ENCODE data around the gene FOXP1. TPM values are rescaled to one million over a fixed set of nuclear protein-coding genes. Genes with fewer than 3 reads are reported as not detected.

Gene FOXP1
- total RNA-seq, 4 donors from 2014 or later, result 13.2 to 46.6 (median 29.2) TPM

DNA sequence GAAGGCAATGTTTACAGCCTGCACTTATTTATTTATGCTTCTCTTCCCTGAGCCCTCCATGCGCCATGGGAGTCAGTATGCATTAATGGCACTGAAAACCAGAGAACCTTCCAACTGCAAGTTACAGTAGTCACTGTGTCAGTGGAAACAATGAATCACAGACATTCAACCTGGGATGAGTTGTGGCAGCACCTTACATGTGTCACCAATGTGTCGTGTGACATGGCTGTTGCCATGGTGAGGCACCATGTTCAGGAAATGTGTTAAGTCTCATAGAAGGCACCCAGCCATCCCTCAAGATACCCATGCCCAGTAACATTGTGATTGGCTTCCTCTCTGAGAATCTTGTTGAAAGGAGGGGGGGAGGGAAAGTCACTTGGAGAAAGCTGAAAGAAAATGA, 105.0 kb downstream of the FOXP1 start:
- H3K27me3 ChIP-seq, result no peaks in the 10 kb centered on the region
- no peak for TF ChIP-seq POLR2A (IDR thresholded peaks at IDR 0.05)
- TF ChIP-seq, protein P1, sequence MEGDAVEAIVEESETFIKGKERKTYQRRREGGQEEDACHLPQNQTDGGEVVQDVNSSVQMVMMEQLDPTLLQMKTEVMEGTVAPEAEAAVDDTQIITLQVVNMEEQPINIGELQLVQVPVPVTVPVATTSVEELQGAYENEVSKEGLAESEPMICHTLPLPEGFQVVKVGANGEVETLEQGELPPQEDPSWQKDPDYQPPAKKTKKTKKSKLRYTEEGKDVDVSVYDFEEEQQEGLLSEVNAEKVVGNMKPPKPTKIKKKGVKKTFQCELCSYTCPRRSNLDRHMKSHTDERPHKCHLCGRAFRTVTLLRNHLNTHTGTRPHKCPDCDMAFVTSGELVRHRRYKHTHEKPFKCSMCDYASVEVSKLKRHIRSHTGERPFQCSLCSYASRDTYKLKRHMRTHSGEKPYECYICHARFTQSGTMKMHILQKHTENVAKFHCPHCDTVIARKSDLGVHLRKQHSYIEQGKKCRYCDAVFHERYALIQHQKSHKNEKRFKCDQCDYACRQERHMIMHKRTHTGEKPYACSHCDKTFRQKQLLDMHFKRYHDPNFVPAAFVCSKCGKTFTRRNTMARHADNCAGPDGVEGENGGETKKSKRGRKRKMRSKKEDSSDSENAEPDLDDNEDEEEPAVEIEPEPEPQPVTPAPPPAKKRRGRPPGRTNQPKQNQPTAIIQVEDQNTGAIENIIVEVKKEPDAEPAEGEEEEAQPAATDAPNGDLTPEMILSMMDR (IDR thresholded peaks at IDR 0.05 in 4 of 5, conservative IDR thresholded peaks at IDR 0.05 in 1 of 5), result no peak
- in situ Hi-C loops (cut with MboI; ENCODE audit: low sequenced_read_pairs in 4 of 4), result no loop called here
- no peaks in the 10 kb centered on the region for H3K9me3 ChIP-seq
- DNase-seq (no peak), ATAC-seq (no peak)
- no peak overlapping the region for H3K4me3 ChIP-seq
- intact Hi-C loops (cut with DNase I; ENCODE audit: low total_unique reads), result no loop called here
- no peaks in the 10 kb centered on the region for H3K4me1 ChIP-seq
- no peaks in the 10 kb centered on the region for H3K36me3 ChIP-seq
- no peak overlapping the region for H3K27ac ChIP-seq

DNA sequence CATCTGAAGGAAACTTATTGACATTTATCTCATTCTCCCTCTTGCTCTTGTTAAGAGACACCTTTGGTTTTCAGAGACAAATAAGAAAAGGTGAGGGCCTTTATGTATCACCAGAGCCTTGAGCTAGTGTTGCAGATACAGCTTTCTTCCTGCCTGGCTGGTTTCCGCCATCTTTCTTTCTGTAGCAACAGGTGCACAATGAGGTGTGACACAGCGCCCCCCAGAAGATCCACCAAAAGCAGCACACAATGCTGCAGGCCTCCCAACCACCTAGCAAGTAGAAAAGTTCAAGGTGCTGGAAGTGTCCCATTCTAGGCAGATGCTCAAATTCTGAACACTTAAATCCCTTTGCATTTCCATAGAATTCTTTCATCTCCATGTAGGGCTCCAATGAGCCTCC, 106.6 kb downstream of the FOXP1 start:
- Histone ChIP-seq H3K9me3 (no peaks in the 10 kb centered on the region), H3K36me3 (no peaks in the 10 kb centered on the region), H3K27ac (no peak overlapping the region), H3K4me3 (no peak overlapping the region), H3K4me1 (no peaks in the 10 kb centered on the region), H3K27me3 (no peaks in the 10 kb centered on the region)
- ATAC-seq (no peak), DNase-seq (no peak)
- intact Hi-C loops (cut with DNase I; ENCODE audit: low total_unique reads) (no loop called here), in situ Hi-C loops (cut with MboI; ENCODE audit: low sequenced_read_pairs in 4 of 4) (no loop called here)
- TF ChIP-seq, protein P1 (IDR thresholded peaks at IDR 0.05 in 4 of 5, conservative IDR thresholded peaks at IDR 0.05 in 1 of 5), result no peak
- no peak for TF ChIP-seq POLR2A (IDR thresholded peaks at IDR 0.05)

DNA sequence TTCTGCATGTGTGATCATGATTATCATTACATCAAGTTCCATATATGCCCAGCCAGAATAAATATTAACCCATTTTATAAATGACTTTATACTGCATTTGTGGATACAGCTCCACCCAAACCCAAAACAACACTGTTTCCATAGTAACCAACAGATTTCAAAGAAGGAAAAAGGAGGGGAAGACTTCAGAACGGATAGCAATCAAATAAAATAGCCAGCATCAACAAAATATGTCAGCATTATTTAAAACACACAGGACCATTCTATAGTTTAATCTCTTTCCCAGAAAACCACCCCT, 114.4 kb downstream of the FOXP1 start:
- intact Hi-C loops (cut with DNase I; ENCODE audit: low total_unique reads), result no loop called here
- in situ Hi-C loops (cut with MboI; ENCODE audit: low sequenced_read_pairs in 4 of 4), result no loop called here
- H3K27me3 ChIP-seq, result no peaks in the 10 kb centered on the region
- H3K9me3 ChIP-seq, result no peaks in the 10 kb centered on the region
- no peak for TF ChIP-seq POLR2A (IDR thresholded peaks at IDR 0.05)
- TF ChIP-seq, protein P1 (IDR thresholded peaks at IDR 0.05 in 4 of 5, conservative IDR thresholded peaks at IDR 0.05 in 1 of 5), result no peak
- H3K36me3 ChIP-seq, result no peaks in the 10 kb centered on the region
- H3K27ac ChIP-seq, result no peak overlapping the region
- DNase-seq, result no peak
- no peak for ATAC-seq
- H3K4me1 ChIP-seq, result peaks cover 0 to 3% of the 10 kb centered on the region in 2 donors
- H3K4me3 ChIP-seq, result no peak overlapping the region

DNA sequence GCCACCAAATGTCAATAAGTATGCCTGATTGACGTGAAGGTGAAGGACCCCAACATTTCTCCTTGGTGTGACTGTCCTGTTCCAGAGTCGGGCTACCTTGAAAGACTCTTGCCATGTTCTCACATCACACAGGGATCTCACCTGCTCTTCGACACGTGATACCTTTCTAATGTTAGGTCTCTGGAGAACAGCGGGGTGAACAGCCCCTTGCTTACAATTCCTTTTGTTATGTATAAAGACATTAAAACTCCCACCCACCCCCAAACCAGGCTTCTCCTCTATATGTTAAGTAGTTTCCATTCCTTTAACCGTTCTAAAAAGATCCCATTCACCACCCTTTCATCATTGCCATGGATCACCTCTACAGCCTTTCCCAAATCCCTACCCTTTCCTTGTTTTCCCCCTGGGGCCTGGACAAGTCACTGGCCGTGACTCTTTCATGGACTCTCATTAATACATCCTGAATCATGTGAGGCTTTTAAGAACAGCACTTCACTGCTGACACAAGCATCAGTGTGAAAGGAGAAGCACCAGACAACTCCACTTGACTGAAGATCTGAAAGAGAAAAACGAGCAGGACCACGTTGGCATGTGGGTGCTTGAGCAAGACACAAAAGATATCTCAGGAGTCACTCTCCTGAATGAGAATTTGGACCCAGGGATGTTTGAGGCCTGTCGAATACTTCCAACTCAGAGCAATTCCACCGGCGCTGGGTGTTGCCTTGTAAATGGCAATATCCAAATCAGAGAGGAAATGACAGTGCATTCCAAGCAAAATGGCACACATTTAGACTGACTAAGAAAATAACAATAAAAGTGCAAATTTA, 115.0 kb downstream of the FOXP1 start:
- in situ Hi-C loops (cut with MboI; ENCODE audit: low sequenced_read_pairs in 4 of 4) (no loop called here), intact Hi-C loops (cut with DNase I; ENCODE audit: low total_unique reads) (no loop called here)
- ATAC-seq, result no peak
- no peaks in the 10 kb centered on the region for H3K27me3 ChIP-seq
- peaks cover 0 to 3% of the 10 kb centered on the region in 2 donors for H3K4me1 ChIP-seq
- TF ChIP-seq POLR2A (IDR thresholded peaks at IDR 0.05), result no peak
- TF ChIP-seq, protein P1 (IDR thresholded peaks at IDR 0.05 in 4 of 5, conservative IDR thresholded peaks at IDR 0.05 in 1 of 5), result no peak
- H3K9me3 ChIP-seq, result no peaks in the 10 kb centered on the region
- H3K4me3 ChIP-seq, result no peak overlapping the region
- DNase-seq, result no peak
- H3K27ac ChIP-seq, result no peak overlapping the region
- no peaks in the 10 kb centered on the region for H3K36me3 ChIP-seq

DNA sequence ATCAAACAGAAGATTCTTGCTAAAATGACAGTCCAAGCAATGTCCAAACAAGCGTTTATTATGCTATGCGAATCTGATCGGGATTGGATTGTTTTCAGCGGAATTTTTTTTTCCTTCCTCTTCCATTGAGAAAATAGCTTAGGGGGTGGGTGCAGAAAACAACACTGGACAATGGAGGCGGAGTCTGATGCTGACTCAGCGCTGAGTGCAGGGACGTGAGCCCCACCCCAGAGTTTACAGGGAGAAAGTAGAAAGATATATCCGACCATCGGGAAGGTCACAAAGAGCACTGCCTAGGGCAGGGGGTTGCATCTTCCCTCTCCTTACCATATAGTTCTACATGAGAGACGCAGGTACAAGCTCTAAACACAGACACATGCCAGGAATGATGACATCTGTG, 117.0 kb downstream of the FOXP1 start:
- H3K36me3 ChIP-seq, result no peaks in the 10 kb centered on the region
- no peak overlapping the region for H3K27ac ChIP-seq
- ATAC-seq, result no peak
- no peak for DNase-seq
- peaks cover 0 to 3% of the 10 kb centered on the region in 2 donors for H3K4me1 ChIP-seq
- no peak for TF ChIP-seq POLR2A (IDR thresholded peaks at IDR 0.05)
- TF ChIP-seq, protein P1 (IDR thresholded peaks at IDR 0.05 in 4 of 5, conservative IDR thresholded peaks at IDR 0.05 in 1 of 5), result no peak
- in situ Hi-C loops (cut with MboI; ENCODE audit: low sequenced_read_pairs in 4 of 4), result no loop called here
- H3K4me3 ChIP-seq, result no peak overlapping the region
- intact Hi-C loops (cut with DNase I; ENCODE audit: low total_unique reads), result no loop called here
- no peaks in the 10 kb centered on the region for H3K9me3 ChIP-seq
- no peaks in the 10 kb centered on the region for H3K27me3 ChIP-seq
